Measurements from ENCODE around the gene AQP6. TPM values are rescaled to one million over a fixed set of nuclear protein-coding genes. Genes with fewer than 3 reads are reported as not detected.
A peak's percentile ranks its signal among the peaks of the same experiment; 100 is the strongest.

The AQP6 gene
- total RNA-seq, 1 experiment from 2014 or later: not detected

DNA sequence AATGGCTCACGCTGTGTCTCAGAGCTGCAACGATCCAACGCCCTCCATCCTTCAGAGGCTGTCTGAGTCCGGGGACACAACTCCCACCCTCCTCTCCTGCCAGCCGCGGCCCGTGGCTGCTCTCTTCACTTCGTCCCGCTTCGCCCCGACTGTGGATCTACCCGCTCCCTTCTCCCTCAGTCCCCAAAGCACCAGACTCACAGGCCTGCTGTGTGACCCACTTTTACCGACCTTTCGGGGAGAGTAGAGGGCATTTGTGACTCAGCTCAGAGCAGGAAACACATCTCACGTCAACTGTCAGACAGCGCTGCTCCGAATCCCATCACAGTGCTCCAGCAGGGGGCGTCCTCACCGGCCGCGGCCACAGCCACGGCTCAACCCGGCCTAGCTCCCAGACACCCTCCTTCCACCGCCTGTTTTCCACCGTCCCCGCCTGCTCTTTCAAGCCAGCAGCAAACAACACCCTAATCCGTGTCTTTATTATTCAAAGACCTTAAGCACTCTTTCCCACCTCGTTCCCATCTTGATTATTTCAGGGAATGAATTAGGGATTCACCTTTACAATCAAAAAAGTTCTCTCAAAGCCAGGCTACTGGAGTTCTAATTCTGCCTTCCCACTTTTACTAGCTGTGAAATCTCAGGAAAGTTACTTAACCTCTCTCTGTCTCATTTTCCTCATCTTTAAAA lies 27.2 kb upstream of the AQP6 start:
- DNase-seq (ENCODE audit: unreplicated experiment): peak; percentile 77
- Mint-ChIP-seq H3K4me1 (ENCODE audit: insufficient read depth, unreplicated experiment) (peaks cover 19% of the 10 kb centered on the region), H3K27me3 (ENCODE audit: insufficient read depth, unreplicated experiment) (no peaks in the 10 kb centered on the region), H3K9me3 (ENCODE audit: unreplicated experiment) (no peaks in the 10 kb centered on the region), H3K27ac (ENCODE audit: low read depth, unreplicated experiment) (peak overlapping the region; percentile 47), H3K4me3 (ENCODE audit: unreplicated experiment) (no peak overlapping the region), H3K36me3 (ENCODE audit: insufficient read depth, unreplicated experiment) (peaks cover 6% of the 10 kb centered on the region)
- ChIA-PET CTCF (interaction anchor here (0.5 to 4.2 kb wide), 40 partner anchors 8 to 587 kb away, joined by 3 to 26 read pairs (median 3); no protein-coding TSS in a partner anchor), POLR2A (interaction anchor here (0.7 to 1.1 kb wide), 3 partner anchors 47 to 78 kb away, joined by 3 to 4 read pairs (median 3); no protein-coding TSS in a partner anchor)
- intact Hi-C loops (cut with micrococcal nuclease): no loop called here
- BruUV-seq (replicated peaks): no TSS peak
- TF ChIP-seq, protein P1, sequence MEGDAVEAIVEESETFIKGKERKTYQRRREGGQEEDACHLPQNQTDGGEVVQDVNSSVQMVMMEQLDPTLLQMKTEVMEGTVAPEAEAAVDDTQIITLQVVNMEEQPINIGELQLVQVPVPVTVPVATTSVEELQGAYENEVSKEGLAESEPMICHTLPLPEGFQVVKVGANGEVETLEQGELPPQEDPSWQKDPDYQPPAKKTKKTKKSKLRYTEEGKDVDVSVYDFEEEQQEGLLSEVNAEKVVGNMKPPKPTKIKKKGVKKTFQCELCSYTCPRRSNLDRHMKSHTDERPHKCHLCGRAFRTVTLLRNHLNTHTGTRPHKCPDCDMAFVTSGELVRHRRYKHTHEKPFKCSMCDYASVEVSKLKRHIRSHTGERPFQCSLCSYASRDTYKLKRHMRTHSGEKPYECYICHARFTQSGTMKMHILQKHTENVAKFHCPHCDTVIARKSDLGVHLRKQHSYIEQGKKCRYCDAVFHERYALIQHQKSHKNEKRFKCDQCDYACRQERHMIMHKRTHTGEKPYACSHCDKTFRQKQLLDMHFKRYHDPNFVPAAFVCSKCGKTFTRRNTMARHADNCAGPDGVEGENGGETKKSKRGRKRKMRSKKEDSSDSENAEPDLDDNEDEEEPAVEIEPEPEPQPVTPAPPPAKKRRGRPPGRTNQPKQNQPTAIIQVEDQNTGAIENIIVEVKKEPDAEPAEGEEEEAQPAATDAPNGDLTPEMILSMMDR (IDR thresholded peaks at IDR 0.05; ENCODE audit: unreplicated experiment): peak; percentile 83

DNA sequence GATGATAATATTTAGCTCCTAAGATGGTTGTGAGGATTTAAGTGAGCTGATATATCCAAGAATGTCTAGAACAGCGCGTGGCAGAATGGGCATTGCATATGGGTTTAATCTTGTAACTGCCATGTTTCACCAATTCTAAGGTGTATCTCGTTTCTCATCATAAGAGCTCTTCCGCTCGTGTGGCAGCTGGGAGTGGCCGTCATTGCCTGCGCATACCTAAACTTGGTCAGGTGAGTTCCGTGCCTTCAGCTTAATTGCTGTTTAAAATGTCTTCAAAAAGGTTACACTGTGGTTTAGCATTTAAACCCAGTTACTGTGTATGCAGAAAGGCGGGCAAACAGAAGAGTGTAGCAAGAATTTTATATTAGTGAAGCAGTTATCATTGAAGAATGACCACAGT lies 26.7 kb upstream of the AQP6 start:
- Mint-ChIP-seq H3K4me3 (ENCODE audit: unreplicated experiment) (no peak overlapping the region), H3K36me3 (ENCODE audit: insufficient read depth, unreplicated experiment) (peaks cover 6% of the 10 kb centered on the region), H3K27me3 (ENCODE audit: insufficient read depth, unreplicated experiment) (no peaks in the 10 kb centered on the region), H3K27ac (ENCODE audit: low read depth, unreplicated experiment) (peak overlapping the region; percentile 47), H3K4me1 (ENCODE audit: insufficient read depth, unreplicated experiment) (peaks cover 19% of the 10 kb centered on the region), H3K9me3 (ENCODE audit: unreplicated experiment) (no peaks in the 10 kb centered on the region)
- BruUV-seq (replicated peaks): no TSS peak
- ChIA-PET CTCF (interaction anchor here (0.6 to 4.2 kb wide), 34 partner anchors 8 to 1302 kb away, joined by 3 to 26 read pairs (median 3); no protein-coding TSS in a partner anchor), POLR2A (interaction anchor here (0.7 to 1.1 kb wide), 2 partner anchors 65 to 79 kb away, joined by 3 to 4 read pairs; no protein-coding TSS in a partner anchor)
- DNase-seq (ENCODE audit: unreplicated experiment): no peak
- TF ChIP-seq, protein P1 (IDR thresholded peaks at IDR 0.05; ENCODE audit: unreplicated experiment): no peak
- intact Hi-C loops (cut with micrococcal nuclease): no loop called here

DNA sequence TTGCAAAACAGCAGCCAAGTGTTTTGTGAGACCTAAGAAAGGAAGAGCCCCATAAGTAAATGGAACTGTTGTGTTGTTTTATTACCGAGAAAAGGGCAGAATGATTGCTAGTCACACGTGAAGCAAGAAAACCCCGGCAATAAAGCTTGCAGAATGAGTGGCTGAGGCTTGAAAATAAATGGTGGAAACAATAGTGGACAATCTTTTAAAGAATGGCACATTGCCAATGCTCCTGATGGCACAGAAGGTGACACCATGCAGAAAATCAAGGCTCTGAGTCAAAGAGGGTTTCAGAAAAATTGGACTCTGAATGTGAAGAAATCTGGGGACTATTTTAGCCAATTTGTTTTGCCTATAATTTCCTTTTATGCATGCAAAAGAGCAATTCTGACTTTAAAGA lies 26.2 kb upstream of the AQP6 start:
- CTCF ChIA-PET: interaction anchor here (0.6 to 4.2 kb wide), 23 partner anchors 8 to 1302 kb away, joined by 3 to 26 read pairs (median 3); no protein-coding TSS in a partner anchor
- Mint-ChIP-seq H3K4me1 (ENCODE audit: insufficient read depth, unreplicated experiment) (peaks cover 19% of the 10 kb centered on the region), H3K27me3 (ENCODE audit: insufficient read depth, unreplicated experiment) (no peaks in the 10 kb centered on the region), H3K4me3 (ENCODE audit: unreplicated experiment) (no peak overlapping the region), H3K9me3 (ENCODE audit: unreplicated experiment) (no peaks in the 10 kb centered on the region), H3K36me3 (ENCODE audit: insufficient read depth, unreplicated experiment) (peaks cover 6% of the 10 kb centered on the region), H3K27ac (ENCODE audit: low read depth, unreplicated experiment) (no peak overlapping the region)
- BruUV-seq (replicated peaks): no TSS peak
- DNase-seq (ENCODE audit: unreplicated experiment): no peak
- POLR2A ChIA-PET: interaction anchor here (0.7 to 1.1 kb wide), 2 partner anchors 66 to 79 kb away, joined by 3 to 4 read pairs; no protein-coding TSS in a partner anchor
- TF ChIP-seq, protein P1 (IDR thresholded peaks at IDR 0.05; ENCODE audit: unreplicated experiment): no peak
- intact Hi-C loops (cut with micrococcal nuclease): no loop called here

DNA sequence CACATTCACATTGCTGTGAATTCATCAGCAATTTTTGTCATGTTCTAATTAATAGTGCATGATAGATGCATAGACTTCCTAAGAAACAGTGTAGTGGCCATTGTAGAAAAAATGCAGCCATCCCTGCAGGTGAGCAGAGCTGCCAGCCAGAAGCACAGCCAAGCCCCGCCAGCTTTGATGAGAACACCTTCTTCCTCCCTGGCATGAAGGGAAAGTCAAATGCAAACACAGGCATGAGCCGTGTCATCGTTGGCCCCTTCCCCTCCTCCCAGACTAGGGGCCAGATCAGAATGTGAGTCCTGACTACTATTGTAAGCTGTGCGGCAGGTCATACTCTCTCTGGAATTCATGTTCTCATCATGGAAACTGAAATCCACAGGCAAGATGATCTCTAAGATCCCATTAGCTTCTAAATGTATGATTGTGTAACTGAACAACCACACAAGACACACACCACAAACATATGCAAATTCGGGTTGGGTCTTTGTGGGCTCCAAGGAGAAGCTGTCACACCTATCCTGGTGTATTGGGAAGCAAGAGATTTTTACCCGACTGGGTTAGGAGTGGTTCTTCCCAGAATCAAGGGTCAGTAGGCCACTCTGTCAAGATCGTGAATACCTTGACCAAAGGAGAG lies 25.0 kb upstream of the AQP6 start:
- peaks cover 15% of the 10 kb centered on the region for H3K4me1 Mint-ChIP-seq (ENCODE audit: insufficient read depth, unreplicated experiment)
- peaks cover 6% of the 10 kb centered on the region for H3K36me3 Mint-ChIP-seq (ENCODE audit: insufficient read depth, unreplicated experiment)
- POLR2A ChIA-PET: interaction anchor here (1.0 kb wide), 1 partner anchor 78 kb away, joined by 3 read pairs; the partner anchor contains the start of gene RACGAP1
- TF ChIP-seq, protein P1 (IDR thresholded peaks at IDR 0.05; ENCODE audit: unreplicated experiment): no peak
- no peaks in the 10 kb centered on the region for H3K9me3 Mint-ChIP-seq (ENCODE audit: unreplicated experiment)
- DNase-seq (ENCODE audit: unreplicated experiment): no peak
- no peak overlapping the region for H3K4me3 Mint-ChIP-seq (ENCODE audit: unreplicated experiment)
- intact Hi-C loops (cut with micrococcal nuclease): no loop called here
- no TSS peak for BruUV-seq (replicated peaks)
- no peak overlapping the region for H3K27ac Mint-ChIP-seq (ENCODE audit: low read depth, unreplicated experiment)
- CTCF ChIA-PET: interaction anchor here (0.6 to 4.2 kb wide), 10 partner anchors 11 to 606 kb away, joined by 3 to 26 read pairs (median 3); no protein-coding TSS in a partner anchor
- H3K27me3 Mint-ChIP-seq (ENCODE audit: insufficient read depth, unreplicated experiment): no peaks in the 10 kb centered on the region

All from MCF 10A (cell line).